Stomach (tissue), 9 donors: ENCODE data around the gene KANSL3. TPM values are rescaled to one million over a fixed set of nuclear protein-coding genes. Genes with fewer than 3 reads are reported as not detected.
"Not testable (repeated sequence)": the region's sequence is repeated elsewhere in the genome, so short reads cannot be mapped to it uniquely, and the experiment has no call there.

ENCODE experiments used
- DNase-seq, 2 donors: peaks; one replicate each; pipeline versions ENCODE4 v3.0.0 to v3.0.0-alpha.2; 2013 to 2019
- H3K27ac ChIP-seq, 5 donors: fragments of 200-600 bp in 4 of 5; sonication (generic) in 4 of 5; one replicate each; pipeline ENCODE4 v1.5.1; 2013 to 2019; ENCODE audit warnings: mild to moderate bottlenecking in 1 of 5, moderate library complexity in 1 of 5
- H3K27me3 ChIP-seq, 3 donors: fragments of 200-600 bp; sonication (generic); one replicate each; pipeline ENCODE4 v1.5.1; 2017 to 2019; ENCODE audit warnings: mixed run types in 1 of 3
- H3K36me3 ChIP-seq, 4 donors: fragments of 200-600 bp; sonication (generic); 1 replicate in 3 of 4; 2 replicates in 1 of 4; pipeline ENCODE4 v1.5.1; 2016 to 2019
- H3K4me1 ChIP-seq, 4 donors: fragments of 200-600 bp; sonication (generic); one replicate each; pipeline ENCODE4 v1.5.1; 2016 to 2019
- H3K4me3 ChIP-seq, 4 donors: fragments of 200-600 bp; sonication (generic) in 3 of 4; one replicate each; pipeline ENCODE4 v1.5.1; 2016 to 2019; ENCODE audit warnings: mild to moderate bottlenecking in 1 of 4
- H3K9me3 ChIP-seq, 4 donors: fragments of 200-600 bp; sonication (generic); one replicate each; pipeline ENCODE4 v1.5.1; 2016 to 2019
- EP300 ChIP-seq: sonication (generic); formaldehyde crosslinking; IDR thresholded peaks from one replicate; pipeline ENCODE4 v1.6.1; 2017; ENCODE audit warnings: antibody characterized with exemption
- POLR2A ChIP-seq, 4 donors: fragments of 450-650 bp; IDR thresholded peaks; one replicate each; pipeline ENCODE4 v1.6.1; 2016; ENCODE audit warnings: antibody characterized with exemption in 4 of 4, control low read depth in 2 of 4, mild to moderate bottlenecking in 1 of 4, moderate library complexity in 1 of 4
- POLR2AphosphoS5 ChIP-seq, 3 donors: sonication (generic); formaldehyde crosslinking; IDR thresholded peaks; one replicate each; pipeline ENCODE4 v1.6.1; 2016; ENCODE audit warnings: antibody characterized with exemption in 3 of 3
- WGBS, 5 donors: extraction: QIAGEN DNeasy Blood & Tissue Kit in 3 of 5; methylation state at CpG; one replicate each; pipeline versions ENCODE4 v1.1.5 to v1.1.7; 2013 to 2018; 5-methylcytosine and 5-hydroxymethylcytosine counted together
- intact Hi-C: fragments of 100-400 bp; cut with DNase I; formaldehyde crosslinking; loops from one replicate; pipeline ENCODE4 v1.15.1; 2023; ENCODE audit warnings: low total_unique reads
- polyA plus RNA-seq, 3 donors: library from polyadenylated mRNA; stranded (reverse); fragments of 200-250 nt; gene quantifications; one replicate each; pipeline ENCODE4 v1.2.3, GENCODE V29; 2013
- total RNA-seq, 5 donors: library from RNA; depleted of rRNA; stranded (reverse); fragments of >200 nt; gene quantifications; one replicate each; pipeline versions ENCODE4 v1.1.0 to v1.2.3, GENCODE V29; 2014 to 2016
- TF ChIP-seq, protein P1 (sequence below), 7 experiments: fragments of 450-650 bp in 4 of 7; fragments of 200-600 bp in 3 of 7; sonication (generic) in 3 of 7; IDR thresholded peaks; one replicate each; pipeline ENCODE4 v1.5.1; 2016 to 2019; ENCODE audit warnings: antibody characterized with exemption in 7 of 7, control low read depth in 2 of 7, mild to moderate bottlenecking in 1 of 7
- donor health status: healthy with polysubstance abuse.
- donor health status: Bipolar disorder and iron deficiency.
- donor health status: healthy.

Gene KANSL3
- total and polyA plus RNA-seq, 8 donors = 13.6 to 139 (median 30.2) TPM

DNA sequence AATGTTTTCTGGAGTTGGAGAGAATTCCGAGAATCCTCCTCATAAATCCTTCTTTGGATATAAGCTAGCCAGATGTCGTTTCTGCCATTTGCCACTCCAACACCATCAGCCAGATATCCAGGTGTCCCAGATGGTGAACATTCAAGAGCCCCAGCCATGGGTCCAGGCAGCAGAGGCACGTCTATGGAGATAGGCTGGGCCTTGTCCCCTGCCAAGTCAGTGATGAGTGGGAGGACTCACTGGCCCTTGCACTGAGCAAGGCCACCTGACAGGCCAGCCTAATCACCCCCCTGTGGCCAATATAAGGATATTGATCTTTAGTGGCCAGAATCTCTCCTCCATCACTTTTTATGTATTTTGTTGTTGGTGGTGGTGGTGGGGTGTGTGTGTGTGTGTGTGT is 73.5 kb downstream of the KANSL3 start:
- TF ChIP-seq POLR2A (IDR thresholded peaks at IDR 0.05) (no peak), POLR2AphosphoS5 (IDR thresholded peaks at IDR 0.05) (no peak), EP300 (no peak)
- TF ChIP-seq, protein P1, sequence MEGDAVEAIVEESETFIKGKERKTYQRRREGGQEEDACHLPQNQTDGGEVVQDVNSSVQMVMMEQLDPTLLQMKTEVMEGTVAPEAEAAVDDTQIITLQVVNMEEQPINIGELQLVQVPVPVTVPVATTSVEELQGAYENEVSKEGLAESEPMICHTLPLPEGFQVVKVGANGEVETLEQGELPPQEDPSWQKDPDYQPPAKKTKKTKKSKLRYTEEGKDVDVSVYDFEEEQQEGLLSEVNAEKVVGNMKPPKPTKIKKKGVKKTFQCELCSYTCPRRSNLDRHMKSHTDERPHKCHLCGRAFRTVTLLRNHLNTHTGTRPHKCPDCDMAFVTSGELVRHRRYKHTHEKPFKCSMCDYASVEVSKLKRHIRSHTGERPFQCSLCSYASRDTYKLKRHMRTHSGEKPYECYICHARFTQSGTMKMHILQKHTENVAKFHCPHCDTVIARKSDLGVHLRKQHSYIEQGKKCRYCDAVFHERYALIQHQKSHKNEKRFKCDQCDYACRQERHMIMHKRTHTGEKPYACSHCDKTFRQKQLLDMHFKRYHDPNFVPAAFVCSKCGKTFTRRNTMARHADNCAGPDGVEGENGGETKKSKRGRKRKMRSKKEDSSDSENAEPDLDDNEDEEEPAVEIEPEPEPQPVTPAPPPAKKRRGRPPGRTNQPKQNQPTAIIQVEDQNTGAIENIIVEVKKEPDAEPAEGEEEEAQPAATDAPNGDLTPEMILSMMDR (IDR thresholded peaks at IDR 0.05) = no peak
- intact Hi-C loops = no loop called here
- no peaks in the 10 kb centered on the region for H3K9me3 ChIP-seq

DNA sequence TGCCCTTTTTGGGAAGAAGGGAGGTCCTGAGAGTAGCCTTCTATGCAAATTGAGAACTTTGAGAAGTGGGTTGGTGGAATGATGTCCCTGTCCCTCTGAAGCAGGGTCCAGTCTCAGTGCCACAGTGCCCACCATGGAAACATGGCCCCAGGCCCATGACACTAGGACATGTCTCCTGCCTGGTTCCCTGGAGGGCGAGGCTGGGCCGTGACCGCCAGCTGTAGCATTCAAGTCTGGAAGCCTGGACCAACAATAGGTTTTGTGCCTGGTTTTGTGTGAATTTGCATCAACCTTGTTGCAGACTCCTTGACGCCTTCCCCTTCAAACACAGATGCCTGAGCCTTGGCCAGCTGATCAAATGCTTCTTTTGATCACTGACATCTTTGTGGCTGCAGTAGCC is 74.1 kb downstream of the KANSL3 start:
- TF ChIP-seq, protein P1 (IDR thresholded peaks at IDR 0.05) = no peak
- TF ChIP-seq POLR2AphosphoS5 (IDR thresholded peaks at IDR 0.05) (no peak), POLR2A (IDR thresholded peaks at IDR 0.05) (no peak), EP300 (no peak)
- Histone ChIP-seq H3K4me1 (no peaks in the 10 kb centered on the region), H3K4me3 (no peak overlapping the region), H3K27me3 (no peaks in the 10 kb centered on the region), H3K36me3 (no peaks in the 10 kb centered on the region), H3K27ac (no peak overlapping the region), H3K9me3 (no peaks in the 10 kb centered on the region)
- intact Hi-C loops = no loop called here
- DNase-seq = no peak
- WGBS, 5 donors = 71 to 94% (median 86%) methylated on average over 4 of the region's 4 CpGs

More for the DNA sequence above, 73.5 kb downstream of the KANSL3 start:
- 78 to 85% (median 80%) methylated on average over 3 of the region's 3 CpGs for WGBS, 5 donors
- no peaks in the 10 kb centered on the region for H3K4me1 ChIP-seq
- no peak overlapping the region for H3K4me3 ChIP-seq
- H3K27ac ChIP-seq = no peak overlapping the region
- H3K36me3 ChIP-seq = no peaks in the 10 kb centered on the region
- no peak for DNase-seq
- no peaks in the 10 kb centered on the region for H3K27me3 ChIP-seq

DNA sequence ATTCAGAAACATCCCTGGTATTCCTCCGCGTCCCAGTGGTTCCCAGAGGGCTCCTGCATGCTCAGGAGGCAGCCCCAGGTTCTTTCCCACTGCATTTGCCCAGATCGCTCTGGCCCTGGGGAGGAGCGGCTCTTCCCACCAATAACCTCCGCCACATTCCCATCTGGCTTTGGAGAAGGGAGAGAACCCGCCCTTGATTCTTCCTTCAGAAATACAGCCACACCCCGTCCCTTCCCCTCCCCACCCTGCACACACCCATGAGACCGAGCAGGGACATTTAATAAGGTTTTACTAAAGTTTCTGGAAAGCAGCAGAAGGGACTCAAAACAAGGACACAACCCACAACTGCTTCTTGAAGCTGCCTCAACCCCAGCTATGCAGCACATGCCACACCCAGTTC is 79.6 kb downstream of the KANSL3 start:
- WGBS, 5 donors = 83 to 88% (median 84%) methylated on average over 8 of the region's 8 CpGs
- TF ChIP-seq POLR2A (IDR thresholded peaks at IDR 0.05) (no peak), POLR2AphosphoS5 (IDR thresholded peaks at IDR 0.05) (no peak), EP300 (no peak)
- TF ChIP-seq, protein P1 (IDR thresholded peaks at IDR 0.05) = no peak
- Histone ChIP-seq H3K27ac (no peak overlapping the region), H3K4me1 (peaks cover 0 to 18% (median 9%) of the 10 kb centered on the region in 4 donors), H3K4me3 (no peak overlapping the region), H3K9me3 (no peaks in the 10 kb centered on the region), H3K36me3 (no peaks in the 10 kb centered on the region), H3K27me3 (no peaks in the 10 kb centered on the region)
- intact Hi-C loops = no loop called here
- DNase-seq = no peak

DNA sequence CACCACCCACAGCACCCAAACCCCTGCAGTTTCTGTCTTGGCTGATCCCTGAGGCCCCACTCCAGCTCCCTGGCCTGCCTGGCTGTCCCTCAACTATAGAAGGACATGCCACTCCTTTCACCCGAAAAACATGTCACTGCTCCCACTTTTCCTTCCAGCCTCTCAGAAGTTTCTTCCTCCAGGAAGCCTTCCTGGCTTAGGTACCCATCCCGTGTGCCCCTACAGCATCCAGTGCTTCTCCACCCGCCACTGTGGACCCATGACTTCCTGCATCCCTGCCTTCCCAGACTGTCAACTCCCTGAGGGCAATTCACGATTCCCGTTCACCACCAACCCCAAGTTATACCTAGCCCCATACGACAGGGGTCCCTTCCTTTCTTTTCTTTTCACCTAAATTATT is 80.1 kb downstream of the KANSL3 start:
- Histone ChIP-seq H3K36me3 (peaks cover 0 to 3% (median 1%) of the 10 kb centered on the region in 4 donors), H3K4me1 (peaks cover 0 to 20% (median 9%) of the 10 kb centered on the region in 4 donors), H3K4me3 (no peak overlapping the region), H3K27me3 (no peaks in the 10 kb centered on the region), H3K27ac (no peak overlapping the region), H3K9me3 (no peaks in the 10 kb centered on the region)
- DNase-seq = no peak
- TF ChIP-seq, protein P1 (IDR thresholded peaks at IDR 0.05) = no peak
- TF ChIP-seq POLR2A (IDR thresholded peaks at IDR 0.05) (no peak), EP300 (no peak)
- intact Hi-C loops = no loop called here
- 92 to 95% (median 93%) methylated on average over 6 of the region's 6 CpGs for WGBS, 5 donors

DNA sequence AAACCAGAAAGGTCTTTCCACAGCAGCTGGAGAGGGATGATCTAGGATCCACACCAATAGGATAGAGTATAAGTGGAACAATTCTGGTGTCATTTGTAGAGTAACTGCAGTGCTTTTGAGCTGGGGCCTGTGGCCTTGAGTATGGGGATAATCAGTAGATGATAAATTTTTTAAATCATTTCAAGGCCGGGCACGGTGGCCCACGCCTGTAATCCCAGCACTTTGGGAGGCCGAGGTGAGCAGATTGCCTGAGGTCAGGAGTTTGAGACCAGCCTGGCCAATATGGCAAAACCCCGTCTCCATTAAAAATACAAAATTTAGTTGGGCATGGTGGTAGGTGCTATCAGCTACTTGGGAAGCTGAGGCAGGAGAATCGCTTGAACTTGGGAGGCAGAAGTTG is 80.7 kb downstream of the KANSL3 start:
- H3K27me3 ChIP-seq, DNase-seq, intact Hi-C loops, H3K4me3 ChIP-seq, H3K27ac ChIP-seq, H3K9me3 ChIP-seq, H3K36me3 ChIP-seq: not testable (repeated sequence)
- WGBS, 5 donors = 86 to 95% (median 93%) methylated on average over 6 of the region's 6 CpGs
- peaks cover 0 to 20% (median 9%) of the 10 kb centered on the region in 4 donors for H3K4me1 ChIP-seq
